ENCODE measurements around the gene KCNK4. TPM values are rescaled to one million over a fixed set of nuclear protein-coding genes. Genes with fewer than 3 reads are reported as not detected.

The KCNK4 gene
- total and polyA plus RNA-seq, 2 donors from 2014 or later = not detected

- Histone ChIP-seq H3K4me1 (ENCODE audit: control insufficient read depth in 2 of 3, insufficient read depth in 2 of 3, low read depth in 1 of 3, low read length in 3 of 3) (peaks cover 0 to 17% (median 4%) of the 10 kb centered on the region in 3 donors), H3K4me3 (ENCODE audit: low read length in 3 of 3) (peak overlapping the region in 2 of 3 donors; percentile 62 to 83), H3K36me3 (ENCODE audit: control insufficient read depth in 2 of 3, insufficient read depth in 3 of 3, low read length in 3 of 3) (no peaks in the 10 kb centered on the region), H3K9me3 (ENCODE audit: control insufficient read depth in 2 of 3, insufficient read depth in 1 of 3, low read length in 3 of 3) (no peaks in the 10 kb centered on the region), H3K27me3 (ENCODE audit: control insufficient read depth, insufficient read depth, low read length) (peaks cover 10% of the 10 kb centered on the region), H3K27ac (ENCODE audit: low read depth in 2 of 2, low read length in 2 of 2) (peak overlapping the region; percentile 24 to 96), H3K9ac (ENCODE audit: low read length in 3 of 3) (peak overlapping the region in 2 of 3 donors; percentile 75 to 78)
- no peak for TF ChIP-seq CTCF (IDR thresholded peaks at IDR 0.05; ENCODE audit: borderline replicate concordance, extremely low read depth, insufficient read depth)
- no peak for FAIRE-seq
- intact Hi-C loops (cut with DNase I) = no loop called here
- DNase-seq = peak in 1 of 5 donors; percentile 79
Measured at GRCh38 chr11:64285885-64286800, 5.0 kb upstream of the KCNK4 start.

DNA sequence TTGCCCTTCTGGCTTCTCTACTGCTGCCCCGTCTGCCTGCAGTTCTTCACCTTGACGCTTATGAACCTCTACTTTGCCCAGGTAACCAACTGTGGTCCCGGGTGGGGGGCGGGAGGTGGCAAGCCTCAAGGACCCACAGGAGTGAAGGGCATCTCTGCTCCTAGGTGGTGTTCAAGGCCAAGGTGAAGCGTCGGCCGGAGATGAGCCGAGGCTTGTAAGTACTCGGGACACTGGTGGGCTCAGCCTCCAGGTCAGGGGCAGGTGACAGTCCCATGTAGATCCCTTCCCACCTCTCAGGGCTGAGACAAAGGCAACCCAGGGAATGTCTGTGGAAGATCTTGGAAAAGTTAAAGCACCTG lies 4.3 kb upstream of the KCNK4 start:
- no peak overlapping the region for H3K27ac ChIP-seq (ENCODE audit: low read depth in 2 of 2, low read length in 2 of 2)
- no peaks in the 10 kb centered on the region for H3K9me3 ChIP-seq (ENCODE audit: control insufficient read depth in 2 of 3, insufficient read depth in 1 of 3, low read length in 3 of 3)
- DNase-seq (no peak), FAIRE-seq (no peak)
- H3K36me3 ChIP-seq (ENCODE audit: control insufficient read depth in 2 of 3, insufficient read depth in 3 of 3, low read length in 3 of 3) = no peaks in the 10 kb centered on the region
- H3K4me3 ChIP-seq (ENCODE audit: low read length in 3 of 3) = no peak overlapping the region
- peaks cover 10% of the 10 kb centered on the region for H3K27me3 ChIP-seq (ENCODE audit: control insufficient read depth, insufficient read depth, low read length)
- intact Hi-C loops (cut with DNase I) = no loop called here
- peaks cover 0 to 17% (median 4%) of the 10 kb centered on the region in 3 donors for H3K4me1 ChIP-seq (ENCODE audit: control insufficient read depth in 2 of 3, insufficient read depth in 2 of 3, low read depth in 1 of 3, low read length in 3 of 3)
- H3K9ac ChIP-seq (ENCODE audit: low read length in 3 of 3) = no peak overlapping the region
- no peak for TF ChIP-seq CTCF (IDR thresholded peaks at IDR 0.05; ENCODE audit: borderline replicate concordance, extremely low read depth, insufficient read depth)

DNA sequence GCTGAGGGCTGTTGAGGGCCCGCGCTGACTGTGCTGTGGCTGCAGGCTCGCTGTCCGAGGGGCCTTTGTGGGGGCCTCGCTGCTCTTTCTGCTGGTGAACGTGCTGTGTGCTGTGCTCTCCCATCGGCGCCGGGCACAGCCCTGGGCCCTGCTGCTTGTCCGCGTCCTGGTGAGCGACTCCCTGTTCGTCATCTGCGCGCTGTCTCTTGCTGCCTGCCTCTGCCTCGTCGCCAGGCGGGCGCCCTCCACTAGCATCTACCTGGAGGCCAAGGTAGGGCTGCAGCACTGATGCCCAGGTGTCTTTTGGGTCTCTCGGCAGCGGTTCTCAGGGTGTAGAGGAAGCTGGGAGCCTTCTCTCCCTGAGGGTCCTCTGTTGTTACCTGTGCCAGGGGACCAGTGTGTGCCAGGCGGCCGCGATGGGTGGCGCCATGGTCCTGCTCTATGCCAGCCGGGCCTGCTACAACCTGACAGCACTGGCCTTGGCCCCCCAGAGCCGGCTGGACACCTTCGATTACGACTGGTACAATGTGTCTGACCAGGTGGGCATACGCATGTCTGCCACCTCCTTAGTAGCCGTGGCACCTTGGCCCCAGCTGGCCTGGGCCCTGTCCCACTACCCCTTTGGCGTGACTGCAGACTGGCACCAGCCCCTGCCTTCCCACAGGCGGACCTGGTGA lies 3.3 kb upstream of the KCNK4 start:
- H3K36me3 ChIP-seq (ENCODE audit: control insufficient read depth in 2 of 3, insufficient read depth in 3 of 3, low read length in 3 of 3) = no peaks in the 10 kb centered on the region
- no peak overlapping the region for H3K9ac ChIP-seq (ENCODE audit: low read length in 3 of 3)
- peaks cover 10% of the 10 kb centered on the region for H3K27me3 ChIP-seq (ENCODE audit: control insufficient read depth, insufficient read depth, low read length)
- DNase-seq (no peak), FAIRE-seq (no peak)
- TF ChIP-seq CTCF (IDR thresholded peaks at IDR 0.05; ENCODE audit: borderline replicate concordance, extremely low read depth, insufficient read depth) = no peak
- H3K9me3 ChIP-seq (ENCODE audit: control insufficient read depth in 2 of 3, insufficient read depth in 1 of 3, low read length in 3 of 3) = no peaks in the 10 kb centered on the region
- no peak overlapping the region for H3K4me3 ChIP-seq (ENCODE audit: low read length in 3 of 3)
- H3K27ac ChIP-seq (ENCODE audit: low read depth in 2 of 2, low read length in 2 of 2) = no peak overlapping the region
- intact Hi-C loops (cut with DNase I) = no loop called here
- peaks cover 0 to 20% (median 4%) of the 10 kb centered on the region in 3 donors for H3K4me1 ChIP-seq (ENCODE audit: control insufficient read depth in 2 of 3, insufficient read depth in 2 of 3, low read depth in 1 of 3, low read length in 3 of 3)

Measured in kidney (tissue), 14 donors.